Heart right ventricle (tissue), 16 donors: ENCODE data around the gene ABCC4. TPM values are rescaled to one million over a fixed set of nuclear protein-coding genes. Genes with fewer than 3 reads are reported as not detected.

Source experiments
- ATAC-seq, 8 donors: fragments of 200-7000 bp; cut with Tn5 transposase; one replicate each; pipeline ENCODE4 v1.9.1; 2020; ENCODE audit warnings: mild to moderate bottlenecking in 8 of 8, moderate library complexity in 8 of 8, moderate number of reproducible peaks in 1 of 8
- DNase-seq, 2 donors: peaks; one replicate each; pipeline ENCODE4 v3.0.0-alpha.2; 2020
- H3K27ac ChIP-seq, 10 donors: fragments of 200-600 bp; sonication (generic) in 2 of 10; one replicate each; pipeline versions ENCODE4 v1.5.0 to v1.8.0; 2020 to 2022; ENCODE audit warnings: mild to moderate bottlenecking in 3 of 10
- H3K27me3 ChIP-seq, 7 donors: fragments of 200-600 bp; one replicate each; pipeline ENCODE4 v1.8.0; 2021 to 2022; ENCODE audit warnings: mild to moderate bottlenecking in 2 of 7
- H3K36me3 ChIP-seq, 9 donors: fragments of 200-600 bp; sonication (generic) in 1 of 9; one replicate each; pipeline versions ENCODE4 v1.5.0 to v1.8.0; 2020 to 2022; ENCODE audit warnings: mild to moderate bottlenecking in 2 of 9
- H3K4me1 ChIP-seq, 9 donors: fragments of 200-600 bp; sonication (generic) in 1 of 9; one replicate each; pipeline versions ENCODE4 v1.5.0 to v1.8.0; 2020 to 2022; ENCODE audit warnings: mild to moderate bottlenecking in 4 of 9
- H3K4me3 ChIP-seq, 10 donors: fragments of 200-600 bp; sonication (generic) in 2 of 10; one replicate each; pipeline versions ENCODE4 v1.5.0 to v1.8.0; 2020 to 2022; ENCODE audit warnings: mild to moderate bottlenecking in 7 of 10, moderate library complexity in 2 of 10
- H3K9me3 ChIP-seq, 11 donors: fragments of 200-600 bp in 10 of 11; sonication (generic) in 2 of 11; one replicate each; pipeline versions ENCODE4 v1.5.0 to v1.8.0; 2013 to 2022; ENCODE audit warnings: mild to moderate bottlenecking in 2 of 11, control low read depth in 1 of 11, moderate library complexity in 1 of 11
- WGBS, 2 donors: extraction: QIAGEN DNeasy Blood & Tissue Kit; methylation state at CpG; one replicate each; pipeline ENCODE4 v1.1.7; 2013; ENCODE audit warnings: inconsistent platforms in 1 of 2; 5-methylcytosine and 5-hydroxymethylcytosine counted together
- intact Hi-C, 10 donors: fragments of 100-400 bp; cut with DNase I; formaldehyde crosslinking; loops; one replicate each; pipeline versions ENCODE4 v1.11.1 to v1.14.2; 2022
- polyA plus RNA-seq, 2 donors: library from polyadenylated mRNA; stranded (reverse); fragments of 200-250 nt; gene quantifications; one replicate each; pipeline ENCODE4 v1.2.3, GENCODE V29; 2013
- total RNA-seq, 10 donors: library from RNA; stranded (reverse); fragmentation: NEBNext Ultra II Directional in 3 of 10; extraction: Animal tissue kit (Norgen Biotek cat#: 25700) in 3 of 10; gene quantifications; one replicate each; pipeline versions ENCODE4 v1.2.1 to v1.2.4, GENCODE V29; 2021 to 2023
- TF ChIP-seq, protein P1 (sequence below), 9 donors: fragments of 200-600 bp; sonication (generic) in 2 of 9; IDR thresholded peaks; one replicate each; pipeline versions ENCODE4 v1.5.0 to v1.8.0; 2021 to 2022; ENCODE audit warnings: antibody characterized with exemption in 9 of 9, mild to moderate bottlenecking in 5 of 9, moderate library complexity in 1 of 9
- donor health status: Arrhythmogenic right ventricular cardiomyopathy.
- donor health status: ischemic (EF 13 %, LVEDD 7.1; RV severe dilation, severe dysfunction).
- donor health status: healthy with polysubstance abuse.
- donor health status: DM: no; HTN: yes; CAD: no.
- donor health status: DM: no; HTN: no; CAD: no.
- donor health status: ischemic (EF 25% LVEDD 6.9; RV normal size, moderate dysfunction).
- donor health status: ischemic (EF 25% LVEDD 5.7; RV mildly dilated, moderate dysfunction).
- donor health status: healthy.
- donor health status: DM: yes; HTN: yes; CAD: no.
- donor health status: Ischemic cardiomyopathy.
- donor health status: ischemic (EF 35%, LVEDD 5.7; RV mildly dilated, moderate dysfunction).
- donor health status: nonischemic (EF 11% LVEDD 7.7; RV severe dilation, severe dysfunction).
- donor health status: DM: yes; HTN: yes; CAD: no.
- donor health status: PGD.
- donor health status: ischemic (EF 29% LVEDD 5.4; RV normal size, mild dysfunction).
- donor health status: nonischemic (EF 23%, LVEDD 6.1; RV moderate dilation, normal function).

ABCC4 gene
- total and polyA plus RNA-seq, 12 donors: 1.1 to 6.7 (median 3.9) TPM

DNA sequence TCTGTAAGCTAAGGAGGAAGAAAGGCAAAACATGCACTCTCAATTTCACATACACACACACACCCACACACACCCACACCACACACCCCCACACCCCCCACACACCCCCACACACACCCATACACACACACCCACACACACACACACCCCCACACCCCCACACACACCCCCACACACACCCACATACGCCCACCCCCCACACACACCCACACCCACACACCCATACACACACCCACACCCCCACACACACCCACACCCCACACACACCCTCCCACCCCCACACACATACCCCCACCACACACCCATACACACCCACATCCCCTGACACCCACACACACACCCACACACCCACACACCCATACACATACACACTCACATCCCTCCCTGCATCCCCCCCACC is 276.1 kb downstream of the ABCC4 start:
- no peak for ATAC-seq
- intact Hi-C loops: no loop called here
- Histone ChIP-seq H3K36me3 (peaks cover 0 to 19% (median 0%) of the 10 kb centered on the region in 9 donors), H3K27ac (no peak overlapping the region), H3K27me3 (no peaks in the 10 kb centered on the region), H3K4me3 (no peak overlapping the region), H3K9me3 (peaks cover 0 to 9% (median 0%) of the 10 kb centered on the region in 11 donors), H3K4me1 (no peaks in the 10 kb centered on the region)
- TF ChIP-seq, protein P1, sequence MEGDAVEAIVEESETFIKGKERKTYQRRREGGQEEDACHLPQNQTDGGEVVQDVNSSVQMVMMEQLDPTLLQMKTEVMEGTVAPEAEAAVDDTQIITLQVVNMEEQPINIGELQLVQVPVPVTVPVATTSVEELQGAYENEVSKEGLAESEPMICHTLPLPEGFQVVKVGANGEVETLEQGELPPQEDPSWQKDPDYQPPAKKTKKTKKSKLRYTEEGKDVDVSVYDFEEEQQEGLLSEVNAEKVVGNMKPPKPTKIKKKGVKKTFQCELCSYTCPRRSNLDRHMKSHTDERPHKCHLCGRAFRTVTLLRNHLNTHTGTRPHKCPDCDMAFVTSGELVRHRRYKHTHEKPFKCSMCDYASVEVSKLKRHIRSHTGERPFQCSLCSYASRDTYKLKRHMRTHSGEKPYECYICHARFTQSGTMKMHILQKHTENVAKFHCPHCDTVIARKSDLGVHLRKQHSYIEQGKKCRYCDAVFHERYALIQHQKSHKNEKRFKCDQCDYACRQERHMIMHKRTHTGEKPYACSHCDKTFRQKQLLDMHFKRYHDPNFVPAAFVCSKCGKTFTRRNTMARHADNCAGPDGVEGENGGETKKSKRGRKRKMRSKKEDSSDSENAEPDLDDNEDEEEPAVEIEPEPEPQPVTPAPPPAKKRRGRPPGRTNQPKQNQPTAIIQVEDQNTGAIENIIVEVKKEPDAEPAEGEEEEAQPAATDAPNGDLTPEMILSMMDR (IDR thresholded peaks at IDR 0.05): no peak
- 100% methylated on average over 1 of the region's 1 CpG; no CpG with 5 or more reads in 1 of the 2 donors for WGBS, 2 donors
- DNase-seq: no peak

DNA sequence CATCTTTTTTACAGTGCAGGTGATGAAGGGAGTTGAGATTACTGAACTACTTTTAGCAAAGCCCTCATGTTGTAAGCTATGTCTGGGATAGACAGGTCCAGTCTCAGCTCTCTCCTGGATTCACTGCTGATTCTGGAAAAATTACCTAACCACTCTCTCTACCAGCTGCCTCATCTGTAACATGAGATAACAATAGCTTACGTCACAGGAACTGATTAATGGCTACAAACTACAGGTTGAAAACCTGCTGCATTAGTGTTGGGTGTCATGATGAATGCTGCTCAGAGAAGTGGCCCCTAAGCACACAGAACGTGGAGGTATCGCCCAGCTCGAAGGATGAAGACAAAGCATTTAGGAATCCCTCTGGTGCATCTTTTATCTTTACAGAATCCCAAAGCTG is 277.8 kb downstream of the ABCC4 start:
- intact Hi-C loops: no loop called here
- H3K36me3 ChIP-seq: peaks cover 0 to 19% (median 0%) of the 10 kb centered on the region in 9 donors
- 62 to 83% methylated on average over 4 of the region's 4 CpGs for WGBS, 2 donors
- no peak overlapping the region for H3K4me3 ChIP-seq
- ATAC-seq (no peak), DNase-seq (no peak)
- H3K27me3 ChIP-seq: no peaks in the 10 kb centered on the region
- H3K4me1 ChIP-seq: no peaks in the 10 kb centered on the region
- H3K9me3 ChIP-seq: peaks cover 0 to 9% (median 0%) of the 10 kb centered on the region in 11 donors
- TF ChIP-seq, protein P1 (IDR thresholded peaks at IDR 0.05): no peak
- no peak overlapping the region for H3K27ac ChIP-seq

DNA sequence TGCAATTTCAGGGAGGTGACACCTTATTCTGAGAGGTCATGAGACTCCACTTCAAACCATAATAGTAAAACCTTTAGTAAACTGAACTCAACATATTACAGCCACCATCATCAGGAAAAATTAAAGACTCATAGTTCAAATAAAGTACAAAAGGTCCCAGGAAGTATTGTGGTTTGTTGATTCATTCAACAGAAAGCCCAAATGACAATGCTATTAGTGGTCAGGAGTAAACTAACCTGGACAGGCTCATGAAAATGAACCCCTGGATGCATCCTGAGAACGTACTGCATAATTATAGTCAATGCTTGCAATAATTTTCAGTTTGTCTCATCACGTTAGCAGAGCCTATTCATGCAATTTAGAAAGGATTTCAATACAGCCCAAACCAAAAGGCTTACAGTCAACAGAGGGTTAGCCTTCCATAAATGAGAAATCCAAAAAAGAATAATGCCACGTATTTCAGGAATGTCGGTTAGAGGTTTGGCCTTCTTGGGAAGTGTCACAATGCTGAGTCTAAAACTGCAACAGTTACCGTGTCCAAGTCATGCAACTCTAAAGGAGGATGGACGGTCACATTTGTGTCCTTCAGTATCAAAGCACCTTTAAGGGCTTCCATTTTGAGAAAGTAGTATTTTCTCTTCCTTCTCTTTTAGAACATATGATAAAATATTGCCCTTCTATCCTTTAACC is 280.8 kb downstream of the ABCC4 start:
- TF ChIP-seq, protein P1 (IDR thresholded peaks at IDR 0.05): no peak
- Histone ChIP-seq H3K36me3 (peaks cover 0 to 19% (median 0%) of the 10 kb centered on the region in 9 donors), H3K9me3 (no peaks in the 10 kb centered on the region), H3K4me3 (no peak overlapping the region), H3K27me3 (no peaks in the 10 kb centered on the region), H3K27ac (no peak overlapping the region), H3K4me1 (no peaks in the 10 kb centered on the region)
- intact Hi-C loops: no loop called here
- ATAC-seq: no peak
- no peak for DNase-seq
- 92 to 93% methylated on average over 6 of the region's 6 CpGs for WGBS, 2 donors

DNA sequence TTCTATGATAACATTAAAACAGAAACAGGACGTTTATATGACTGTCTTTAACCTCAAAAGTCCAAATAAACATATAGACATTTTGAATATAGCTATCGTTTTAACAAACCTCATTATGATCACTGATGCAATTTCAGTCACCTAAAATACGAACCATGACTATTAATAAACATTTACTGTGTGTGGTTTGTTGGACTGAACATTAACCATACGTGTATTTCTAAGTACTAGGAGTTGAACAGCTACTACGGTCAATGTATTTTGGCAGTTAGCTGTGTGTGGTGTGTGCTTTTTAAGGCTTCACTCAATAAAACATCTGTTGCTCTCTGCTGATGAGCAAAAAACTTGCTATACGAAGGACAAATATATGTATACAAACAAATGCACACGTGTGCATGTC is 281.4 kb downstream of the ABCC4 start:
- peaks cover 0 to 19% (median 0%) of the 10 kb centered on the region in 9 donors for H3K36me3 ChIP-seq
- TF ChIP-seq, protein P1 (IDR thresholded peaks at IDR 0.05): no peak
- no peak overlapping the region for H3K27ac ChIP-seq
- no peaks in the 10 kb centered on the region for H3K9me3 ChIP-seq
- H3K27me3 ChIP-seq: no peaks in the 10 kb centered on the region
- intact Hi-C loops: no loop called here
- ATAC-seq: no peak
- no peak for DNase-seq
- no peaks in the 10 kb centered on the region for H3K4me1 ChIP-seq
- no peak overlapping the region for H3K4me3 ChIP-seq
- WGBS, 2 donors: 77 to 82% methylated on average over 7 of the region's 7 CpGs
